Activated T-cell treated with anti-CD3 and anti-CD28 coated beads for 24 hours (primary cell): Measurements from ENCODE around the gene CASP10.
A peak's percentile ranks its signal among the peaks of the same experiment; 100 is the strongest.
"Not testable (repeated sequence)": the region's sequence is repeated elsewhere in the genome, so short reads cannot be mapped to it uniquely, and the experiment has no call there.

Experiments
- DNase-seq: peaks from one replicate; pipeline ENCODE4 v3.0.0-alpha.2; 2020; ENCODE audit warnings: low read depth

The CASP10 gene

DNA sequence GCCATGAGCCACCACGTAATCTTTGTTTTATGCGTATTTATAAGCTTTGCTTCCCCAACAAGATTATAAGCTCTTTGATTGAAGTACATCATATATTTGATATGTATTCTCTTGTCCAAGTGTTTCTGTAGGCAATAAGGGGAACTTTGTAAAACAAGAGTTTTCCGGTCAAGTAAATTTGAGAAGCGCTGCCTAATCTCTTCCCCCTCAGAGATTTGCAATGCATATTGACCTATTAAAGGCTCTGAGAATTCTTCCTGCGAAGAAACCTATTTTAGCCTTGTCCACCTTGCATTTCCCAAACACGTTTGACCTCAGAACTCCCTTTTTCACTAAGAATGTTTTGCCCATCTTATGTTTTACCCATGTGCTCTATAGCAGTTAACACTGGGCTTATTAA lies 26.9 kb upstream of the CASP10 start:
- DNase-seq, result no peak

DNA sequence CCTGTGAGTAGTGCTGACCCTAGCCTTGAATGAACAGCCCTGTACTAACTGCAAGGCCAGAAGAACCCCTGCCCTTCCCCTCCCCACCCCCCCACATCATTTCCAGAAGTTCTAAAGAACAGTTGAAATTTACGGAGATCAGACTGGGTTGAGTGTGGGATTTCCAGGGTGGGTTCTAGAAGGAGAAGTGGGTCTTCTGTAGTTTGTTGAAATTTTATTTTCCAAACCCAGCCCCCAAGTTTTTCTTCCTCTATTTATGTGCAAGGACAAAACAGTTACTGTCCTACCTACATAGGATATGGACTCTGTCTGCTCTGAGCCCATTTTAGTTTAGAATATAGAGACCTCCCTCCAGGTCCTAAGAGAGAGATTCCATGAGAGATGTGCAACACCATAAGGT lies 26.3 kb upstream of the CASP10 start:
- no peak for DNase-seq

DNA sequence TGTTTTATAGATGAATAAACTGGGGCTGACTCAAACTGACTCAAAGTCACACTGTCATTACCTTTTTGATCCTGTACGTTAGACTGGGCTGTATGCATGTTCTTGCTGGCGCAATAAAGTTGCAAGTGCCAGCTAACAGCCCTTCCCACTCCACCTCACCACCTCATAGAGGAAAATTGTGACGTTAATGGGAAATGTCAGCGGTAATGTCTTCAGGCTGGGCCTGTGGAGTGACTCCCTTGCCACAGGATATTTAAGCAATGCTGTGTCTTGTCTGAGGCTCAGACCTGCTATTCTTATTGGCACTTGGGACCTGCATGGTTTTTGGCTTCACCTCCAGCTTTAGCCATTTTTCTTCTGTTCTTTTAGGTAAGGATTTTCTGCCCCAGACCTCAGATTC lies 25.2 kb upstream of the CASP10 start:
- no peak for DNase-seq

DNA sequence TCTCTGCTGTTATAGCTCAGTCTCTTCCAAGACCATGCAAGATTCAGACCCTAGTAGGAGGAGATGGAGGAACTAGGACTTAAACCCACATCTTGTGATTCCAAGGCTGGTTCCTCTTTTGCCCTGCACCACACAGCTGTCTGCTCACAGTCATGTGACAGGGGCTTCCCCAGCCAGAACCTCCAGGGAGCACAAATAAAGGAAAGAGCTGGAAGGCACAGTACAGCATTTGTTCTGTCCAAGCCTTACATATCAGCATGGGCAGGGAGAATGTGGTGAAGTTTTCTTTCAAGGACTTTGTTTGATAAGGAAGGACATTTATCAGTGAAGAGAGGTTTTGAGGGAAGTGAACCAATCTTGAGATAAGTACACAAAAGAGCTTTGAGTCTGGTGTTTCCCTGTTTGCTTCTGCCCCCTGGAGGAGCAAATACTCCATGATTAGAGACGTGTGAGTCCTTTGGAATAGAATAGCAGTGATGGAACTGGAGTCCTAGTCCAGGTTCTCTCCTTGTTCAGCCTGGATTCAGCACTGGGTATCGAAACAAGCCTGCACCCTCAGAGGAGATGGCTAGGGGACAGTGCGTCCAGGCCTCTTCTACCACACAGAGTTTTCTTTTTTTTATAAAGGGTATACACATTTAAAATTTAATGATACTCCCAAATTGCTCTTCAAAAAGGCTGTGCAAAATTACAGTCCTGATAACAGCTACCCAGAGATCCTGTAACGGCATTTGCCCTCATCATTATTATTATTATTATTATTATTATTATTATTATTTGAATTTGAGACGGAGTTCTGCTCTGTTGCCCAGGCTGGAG lies 24.6 kb upstream of the CASP10 start:
- peak; percentile 14 for DNase-seq

DNA sequence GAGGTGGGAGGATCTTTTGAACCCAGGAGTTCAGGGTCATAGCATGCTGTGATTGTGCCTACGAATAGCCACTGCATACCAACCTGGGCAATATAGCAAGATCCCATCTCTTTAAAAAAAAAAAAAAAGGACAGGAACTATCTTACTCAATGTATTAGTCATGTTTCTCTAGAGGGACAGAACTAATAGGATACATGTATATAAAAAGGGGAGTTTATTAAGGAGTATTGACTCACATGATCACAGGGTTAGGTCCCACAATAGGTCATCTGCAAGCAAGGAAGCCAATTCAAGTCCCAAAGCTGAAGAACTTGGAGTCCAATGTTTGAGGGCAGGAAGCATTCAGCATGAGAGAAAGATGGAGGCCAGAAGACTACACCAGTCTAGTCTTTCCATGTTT lies 18.8 kb upstream of the CASP10 start:
- DNase-seq, result no peak

DNA sequence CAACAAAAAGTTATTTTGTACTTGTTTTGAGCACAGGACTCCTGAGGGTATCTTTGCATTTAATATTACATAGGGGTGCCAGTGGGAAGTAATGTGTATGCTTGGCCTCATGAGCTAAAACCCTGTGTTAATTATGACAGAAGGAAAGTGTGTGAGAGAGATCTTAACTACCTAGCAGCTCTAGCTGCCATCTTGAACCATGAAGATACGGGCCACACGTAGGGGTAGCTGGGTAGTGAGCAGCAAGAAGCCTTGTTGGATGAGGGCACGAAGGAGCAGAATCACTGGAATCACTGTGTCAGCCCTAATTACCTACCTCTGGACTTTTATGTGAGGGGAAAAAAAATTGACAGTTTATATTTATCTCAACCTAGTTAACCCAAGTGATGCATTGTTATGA lies 15.4 kb upstream of the CASP10 start:
- DNase-seq, result no peak

DNA sequence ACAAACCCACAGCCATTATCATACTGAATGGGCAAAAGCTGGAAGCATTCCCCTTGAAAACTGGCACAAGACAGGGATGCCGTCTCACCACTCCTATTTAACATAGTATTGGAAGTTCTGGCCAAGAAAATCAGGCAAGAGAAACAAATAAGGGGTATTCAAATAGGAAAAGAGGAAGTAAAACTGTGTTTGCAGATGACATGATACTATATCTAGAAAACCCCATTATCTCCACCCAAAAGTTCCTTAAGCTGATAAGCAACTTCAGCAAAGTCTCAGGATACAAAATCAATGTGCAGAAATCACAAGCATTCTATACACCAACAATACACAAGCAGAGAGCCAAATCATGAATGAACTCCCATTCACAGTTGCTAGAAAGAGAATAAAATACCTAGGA lies 14.4 kb upstream of the CASP10 start:
- DNase-seq, result not testable (repeated sequence)

DNA sequence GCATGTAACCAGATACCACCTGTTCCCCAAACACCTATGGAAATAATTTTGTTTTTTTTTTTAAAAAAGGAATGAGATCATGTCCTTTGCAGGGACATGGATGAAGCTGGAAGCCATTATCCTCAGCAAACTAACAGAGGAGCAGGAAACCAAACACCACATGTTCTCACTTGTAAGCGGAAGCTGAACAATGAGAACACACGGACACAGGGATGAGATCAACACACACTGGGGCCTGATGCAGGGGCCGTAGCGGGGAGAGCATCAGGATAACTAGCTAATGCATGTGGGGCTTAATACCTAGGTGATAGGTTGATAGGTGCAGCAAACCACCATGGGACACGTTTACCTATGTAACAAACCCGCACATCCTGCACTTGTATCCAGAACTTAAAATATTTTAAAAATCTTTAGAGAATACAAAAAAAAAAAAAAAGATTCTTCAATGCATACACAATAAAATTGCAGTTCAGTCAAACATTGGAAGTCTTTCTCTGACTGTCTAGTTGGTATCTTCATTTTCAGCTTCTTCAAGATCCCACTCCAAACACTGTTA lies 11.6 kb upstream of the CASP10 start:
- no peak for DNase-seq

DNA sequence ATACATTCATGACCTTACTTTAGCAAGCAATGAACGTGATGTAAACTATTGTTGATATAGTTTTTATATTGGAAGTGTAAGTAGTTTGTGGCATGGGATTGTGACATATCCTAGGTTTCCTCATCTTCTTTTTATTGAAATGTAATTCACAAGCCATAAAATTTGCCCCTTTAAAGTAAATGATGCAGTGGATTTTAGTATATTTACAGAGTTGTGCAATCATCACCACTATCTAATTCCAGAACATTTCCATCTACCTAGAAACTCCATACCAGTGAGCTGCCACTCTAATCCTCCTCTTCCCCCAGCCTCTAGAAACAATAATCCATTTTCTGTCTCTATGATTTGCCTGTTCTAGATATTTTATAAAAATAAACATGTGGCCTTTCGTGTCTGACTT lies 10.7 kb upstream of the CASP10 start:
- no peak for DNase-seq

DNA sequence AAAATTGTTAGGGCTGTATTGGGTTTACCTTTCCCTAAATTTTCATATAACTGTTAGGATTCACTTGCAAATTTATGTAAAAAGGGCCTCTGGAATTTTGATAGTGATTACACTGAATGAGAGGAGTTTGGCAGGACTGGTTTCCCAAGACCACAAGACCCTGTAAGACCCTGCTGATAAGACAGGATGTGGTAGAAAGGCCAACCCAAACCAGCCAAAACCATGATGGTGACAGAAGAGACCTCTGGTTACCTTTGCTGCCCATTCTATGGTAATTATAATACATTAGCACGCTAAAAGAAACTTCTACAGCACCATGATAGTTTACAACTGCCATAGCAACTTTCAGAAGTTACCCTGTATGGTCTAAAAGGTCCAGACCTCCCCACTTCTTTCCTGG lies 8.3 kb upstream of the CASP10 start:
- no peak for DNase-seq

DNA sequence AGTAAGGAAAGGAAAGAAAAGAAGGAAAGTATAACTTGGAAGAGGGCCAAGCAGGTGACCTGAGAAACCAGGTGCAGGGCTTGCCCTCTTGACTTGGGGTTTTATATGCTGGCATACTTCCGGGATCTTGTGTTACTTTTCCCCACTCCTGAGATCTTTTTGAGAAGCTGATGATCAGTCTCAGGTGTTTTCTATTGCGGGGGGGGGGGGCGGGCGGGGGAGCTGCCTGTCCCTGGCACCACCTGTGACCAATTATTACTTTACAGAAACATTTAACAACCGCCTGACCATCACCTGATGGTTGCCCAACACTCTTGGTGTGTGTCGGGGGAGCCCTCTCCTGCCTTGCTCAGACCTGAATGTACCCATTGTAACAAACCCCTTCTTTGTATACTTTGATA lies 6.9 kb upstream of the CASP10 start:
- DNase-seq, result no peak

DNA sequence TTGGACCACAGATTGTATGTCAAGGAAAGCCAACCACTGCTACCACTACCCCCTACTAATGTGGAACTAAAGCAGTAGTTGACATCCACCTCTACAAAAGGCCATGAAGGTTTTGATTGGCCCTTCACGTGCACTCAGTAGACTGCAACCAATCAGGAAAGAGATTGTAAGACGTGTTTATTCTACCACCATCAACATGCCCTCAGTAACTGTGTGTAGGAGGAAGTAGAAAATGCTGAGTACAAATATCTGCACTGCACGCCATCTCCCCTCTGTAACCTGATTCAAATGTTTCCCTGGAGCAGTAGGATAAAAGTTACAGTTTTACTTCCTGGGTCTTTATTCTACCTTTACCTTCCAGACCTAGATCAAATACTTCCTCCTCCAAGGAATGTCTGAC lies 2.9 kb upstream of the CASP10 start:
- DNase-seq, result no peak

DNA sequence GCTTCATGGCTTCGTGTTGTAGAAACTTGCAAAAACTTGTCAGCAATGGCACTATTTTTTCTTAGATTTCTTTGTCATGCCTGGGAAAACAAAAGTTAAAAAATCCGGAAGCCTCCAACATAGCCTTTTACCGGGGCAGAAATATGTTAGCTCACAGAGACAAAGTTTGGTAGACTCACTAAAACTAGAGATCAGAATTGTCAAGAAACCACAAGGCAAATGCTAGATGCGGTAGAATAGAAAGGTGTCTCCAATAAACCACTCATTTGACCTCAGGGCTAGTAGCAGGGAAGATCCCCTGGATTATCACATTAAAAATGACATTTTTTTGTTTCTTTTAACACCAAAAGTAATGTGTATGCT lies 405 bp downstream of the CASP10 start:
- DNase-seq, result no peak

DNA sequence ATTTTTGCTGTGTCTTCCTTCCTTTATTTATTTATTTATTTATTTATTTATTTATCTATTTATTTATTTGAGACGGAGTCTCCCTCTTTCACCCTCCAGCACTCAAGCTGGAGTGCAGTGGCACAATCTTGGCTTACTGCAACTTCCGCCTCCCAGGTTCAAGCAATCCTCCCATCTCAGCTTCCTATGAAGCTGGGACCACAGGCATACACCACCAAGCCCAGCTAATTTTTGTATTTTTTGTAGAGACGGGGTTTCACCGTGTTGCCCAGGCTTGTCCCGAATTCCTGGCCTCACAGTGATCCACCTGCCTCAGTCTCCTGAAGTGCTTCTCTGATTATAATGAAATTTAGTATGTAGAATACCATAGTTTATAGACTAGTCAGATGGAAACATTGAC lies 894 bp downstream of the CASP10 start:
- DNase-seq, result not testable (repeated sequence)

DNA sequence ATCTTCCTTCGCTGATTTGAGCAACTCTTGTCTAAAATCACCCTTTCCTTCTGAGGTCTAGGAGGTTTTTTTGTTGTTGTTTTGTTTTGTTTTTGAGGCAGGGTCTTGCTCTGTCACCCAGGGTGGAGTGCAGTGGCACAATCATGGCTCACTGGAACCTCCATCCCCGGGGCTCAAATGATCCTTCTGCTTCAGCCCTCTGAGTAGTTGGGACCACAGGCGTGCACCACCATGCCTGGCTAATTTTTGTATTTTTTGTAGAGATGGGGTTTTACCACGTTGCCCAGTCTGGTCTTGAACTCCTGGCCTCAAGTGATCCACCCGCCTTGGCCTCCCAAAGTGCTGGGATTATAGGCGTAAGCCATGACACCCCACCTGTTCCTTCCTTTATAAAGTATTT lies 1.3 kb downstream of the CASP10 start:
- DNase-seq, result not testable (repeated sequence)

DNA sequence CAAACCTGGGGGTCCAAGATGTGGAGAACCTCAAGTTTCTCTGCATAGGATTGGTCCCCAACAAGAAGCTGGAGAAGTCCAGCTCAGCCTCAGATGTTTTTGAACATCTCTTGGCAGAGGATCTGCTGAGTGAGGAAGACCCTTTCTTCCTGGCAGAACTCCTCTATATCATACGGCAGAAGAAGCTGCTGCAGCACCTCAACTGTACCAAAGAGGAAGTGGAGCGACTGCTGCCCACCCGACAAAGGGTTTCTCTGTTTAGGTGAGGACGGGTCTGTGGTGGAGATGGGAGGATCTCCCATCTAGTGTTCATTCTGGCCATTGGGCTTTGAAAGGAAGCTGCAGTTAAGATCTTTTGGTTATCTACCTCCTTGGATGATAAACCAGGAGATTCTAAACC lies 2.9 kb downstream of the CASP10 start:
- no peak for DNase-seq

DNA sequence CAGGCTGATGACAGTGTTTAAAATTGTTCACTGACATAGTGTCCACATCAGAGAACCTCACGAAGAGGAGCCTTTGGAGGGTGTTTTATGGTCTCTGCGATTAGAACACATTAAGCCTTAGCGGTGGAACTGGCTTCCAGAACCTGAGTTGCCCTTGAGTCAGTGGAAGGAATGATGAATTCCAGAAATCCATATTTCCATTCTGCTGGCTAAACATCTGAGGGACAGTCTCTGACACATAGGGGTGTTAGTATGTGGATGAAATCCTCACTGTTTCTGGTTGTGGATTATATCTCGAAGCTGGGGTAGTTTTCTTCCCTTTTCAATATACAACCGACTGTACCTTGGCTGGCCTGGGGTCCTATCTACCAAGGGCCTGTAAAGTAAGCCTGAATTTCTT lies 4.0 kb downstream of the CASP10 start:
- no peak for DNase-seq

DNA sequence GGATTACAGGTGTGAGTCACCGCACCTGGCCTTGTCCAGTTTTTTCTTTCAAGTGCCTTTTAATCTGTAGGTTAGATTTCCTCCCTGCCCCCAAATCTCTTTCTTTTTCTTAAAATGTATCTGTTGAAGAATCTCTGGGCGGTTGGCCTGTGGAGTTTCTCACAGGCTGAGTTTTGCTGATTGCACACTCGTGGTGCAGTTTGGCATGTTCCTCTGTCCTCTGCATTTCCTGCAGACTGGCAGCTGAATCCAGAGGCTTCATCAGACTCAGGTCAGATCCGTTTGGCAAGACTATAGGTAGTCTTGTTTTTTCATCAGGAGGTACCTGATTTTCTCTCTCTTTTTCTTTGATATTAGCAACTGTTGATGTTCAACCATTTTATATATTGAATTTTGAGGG lies 5.5 kb downstream of the CASP10 start:
- no peak for DNase-seq

DNA sequence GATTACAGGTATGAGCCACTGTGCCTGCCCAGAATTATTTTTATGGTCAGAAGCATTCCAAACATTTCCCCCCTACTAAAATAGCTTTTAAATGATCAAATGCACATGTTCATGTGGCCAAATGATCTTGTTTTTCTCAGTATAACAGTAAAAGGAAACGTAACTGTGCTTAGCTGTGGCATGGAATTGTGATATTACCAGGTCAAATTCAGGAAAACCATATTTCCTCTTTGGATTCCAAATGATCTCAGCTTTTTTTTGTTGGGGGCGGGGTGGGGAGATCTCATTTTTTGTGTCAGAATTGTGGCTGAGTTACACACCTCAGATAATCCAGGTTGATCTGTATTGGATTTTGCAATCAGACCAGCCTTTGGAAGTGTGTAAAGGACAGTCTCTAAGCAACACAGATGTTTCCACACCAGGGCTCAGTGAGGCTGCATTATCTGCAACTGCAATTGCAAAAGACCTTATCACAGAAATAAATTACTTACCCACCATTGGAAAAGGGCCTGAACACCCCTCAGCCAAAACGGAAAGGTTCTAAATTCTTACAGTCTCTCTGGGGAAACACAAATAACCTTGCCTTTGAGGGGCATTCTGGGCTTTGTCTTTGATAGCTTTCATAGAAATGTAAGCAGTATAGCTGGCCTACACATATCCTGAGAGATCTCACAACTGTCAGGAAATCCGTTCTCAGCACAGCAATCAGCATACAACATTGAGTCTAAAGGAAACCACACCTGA lies 8.4 kb downstream of the CASP10 start:
- DNase-seq, result no peak

DNA sequence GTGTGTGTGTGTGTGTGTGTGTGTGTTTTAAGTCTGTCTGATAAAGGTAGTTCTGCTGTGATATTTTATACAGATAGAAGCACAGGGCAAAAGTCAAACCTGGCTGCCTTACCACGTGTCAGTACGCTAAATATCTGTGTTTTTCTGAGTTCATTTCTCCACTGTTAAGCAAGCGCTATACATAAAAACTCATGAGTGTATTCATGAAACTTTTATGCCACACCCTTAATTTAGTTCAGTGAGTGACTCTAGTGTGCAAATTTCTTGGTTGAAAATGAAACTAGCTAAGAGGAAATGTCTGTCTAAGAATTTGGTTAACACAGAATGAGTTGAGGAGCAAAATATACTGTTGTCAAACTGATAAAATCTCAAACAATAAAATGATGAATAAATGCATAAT lies 11.2 kb downstream of the CASP10 start:
- no peak for DNase-seq

DNA sequence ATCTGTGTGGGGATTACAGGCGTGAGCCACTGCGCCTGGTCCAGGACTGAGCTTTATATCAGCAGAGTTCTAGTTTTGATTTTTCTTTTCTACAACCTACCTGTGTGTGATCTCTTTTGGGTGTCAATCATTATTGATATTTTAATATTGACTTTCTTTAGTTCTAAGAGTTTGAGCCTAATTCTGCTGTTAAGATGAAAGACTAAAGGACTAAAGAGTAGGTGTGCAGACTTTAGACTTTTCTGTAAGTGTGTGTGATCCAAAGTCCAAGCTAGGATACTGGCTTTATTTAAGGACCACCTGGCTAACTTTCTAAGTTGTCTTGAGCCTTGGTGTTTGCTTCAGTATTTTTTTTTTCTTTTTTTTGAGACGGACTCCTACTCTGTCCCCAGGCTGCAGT lies 12.4 kb downstream of the CASP10 start:
- no peak for DNase-seq

DNA sequence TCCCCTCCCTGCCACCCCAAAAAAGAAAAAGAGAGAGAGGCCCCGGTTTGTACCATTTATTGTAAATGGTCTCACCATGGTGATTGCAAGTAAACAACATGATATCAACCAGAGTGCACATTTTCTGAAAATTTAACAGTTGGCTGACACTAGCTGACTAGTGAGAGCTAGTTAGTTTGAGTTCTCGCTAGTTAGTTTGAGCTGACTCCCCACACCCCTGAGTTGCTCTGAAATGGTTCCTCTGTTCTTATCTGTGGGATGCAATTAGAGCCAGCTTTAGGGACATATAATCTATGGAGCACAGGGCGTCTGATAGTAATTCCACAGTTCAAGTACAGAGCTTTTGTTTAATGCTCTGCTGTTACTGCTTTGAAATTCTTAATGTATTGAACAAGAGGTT lies 13.1 kb downstream of the CASP10 start:
- no peak for DNase-seq

DNA sequence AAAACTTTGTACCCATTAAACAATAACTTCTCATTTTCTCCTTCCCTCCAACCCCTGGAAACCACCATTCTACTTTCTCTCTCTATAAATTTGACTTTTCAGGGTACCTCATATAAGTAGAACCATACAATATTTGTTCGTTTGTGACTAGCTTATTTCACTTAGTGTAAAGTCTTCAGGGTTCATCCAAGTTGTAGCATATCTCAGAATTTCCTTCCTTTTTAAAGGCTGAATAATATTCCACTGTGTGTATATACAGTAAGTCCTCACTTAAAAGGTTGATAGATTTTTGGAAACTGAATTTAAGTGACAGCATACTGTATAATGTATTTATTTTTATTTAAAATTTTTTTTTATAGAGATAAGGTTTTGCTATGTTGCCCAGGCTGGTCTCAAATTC lies 13.9 kb downstream of the CASP10 start:
- DNase-seq, result no peak

DNA sequence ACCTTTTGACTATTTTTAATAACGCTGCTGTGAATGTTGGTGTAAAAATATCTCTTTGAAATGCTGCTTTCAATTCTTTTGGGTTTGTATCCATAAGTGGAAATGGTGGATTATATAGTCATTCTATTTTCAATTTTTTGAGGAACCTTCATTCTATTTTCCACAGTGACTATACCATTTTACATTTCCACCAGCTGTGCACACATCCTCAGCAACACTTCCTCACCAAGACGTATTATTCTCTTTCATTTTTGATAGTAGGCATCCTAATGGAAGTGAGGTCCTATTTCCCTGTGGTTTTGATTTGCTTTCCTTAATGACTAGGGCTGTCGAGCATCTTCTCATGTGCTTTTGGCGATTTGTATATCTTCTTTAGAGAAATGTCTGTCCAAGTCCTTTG lies 14.8 kb downstream of the CASP10 start:
- DNase-seq, result no peak
